22Rv1 (cell line): ENCODE results near the gene PRM1.

ENCODE experiments used
- ZFX ChIP-seq: fragments of 450-650 bp; IDR thresholded peaks from 2 replicates; pipeline ENCODE4 v1.6.1; 2017; ENCODE audit warnings: antibody characterized with exemption, borderline replicate concordance
- TF ChIP-seq, protein P1 (sequence below): fragments of 450-650 bp; IDR thresholded peaks from 2 replicates; pipeline ENCODE4 v1.5.1; 2017; ENCODE audit warnings: mild to moderate bottlenecking

DNA sequence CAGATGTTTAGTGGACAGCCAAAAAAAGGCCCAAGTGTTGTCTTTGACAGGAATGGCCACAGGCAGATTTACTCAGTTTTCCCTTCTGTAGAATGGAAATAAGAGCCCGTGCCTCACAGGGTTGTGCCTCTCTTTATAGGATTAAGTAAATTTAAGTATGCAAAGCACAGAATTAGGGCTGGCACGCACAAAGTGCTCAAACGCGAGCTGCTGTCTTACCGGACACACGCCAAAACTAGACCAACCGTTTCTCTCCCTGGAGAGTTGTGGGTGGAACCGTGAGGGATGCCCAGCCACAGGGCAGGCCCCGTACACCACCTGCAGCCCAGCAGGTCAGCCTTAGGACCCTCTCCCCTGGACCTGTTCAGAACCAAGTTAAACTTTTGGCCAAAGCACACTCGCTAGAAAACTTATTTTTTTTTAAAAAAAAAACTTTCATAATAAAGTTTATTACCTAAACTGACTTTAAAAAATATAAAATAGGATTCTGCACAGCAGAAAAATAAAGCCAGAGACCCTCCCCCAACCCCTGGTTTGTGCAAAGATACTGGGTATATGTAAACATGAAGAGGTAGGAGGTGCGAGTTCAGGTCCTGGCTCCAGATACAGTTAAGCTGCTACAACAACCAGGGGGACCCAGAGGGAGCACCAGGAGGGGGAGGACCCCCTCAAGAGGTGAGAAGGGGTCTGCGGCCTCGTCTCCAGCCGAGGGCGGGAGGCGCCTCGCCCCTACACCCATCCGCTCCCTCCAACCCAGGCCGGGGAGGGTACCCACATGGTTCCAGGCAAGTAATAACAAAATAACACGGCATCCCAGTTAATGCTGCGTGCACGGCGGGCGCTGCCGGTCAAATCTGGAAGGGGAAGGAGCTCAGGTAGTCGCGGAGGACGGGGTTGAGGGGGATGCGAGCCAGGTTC is 26.9 kb downstream of the PRM1 start:
- TF ChIP-seq ZFX = no peak
- TF ChIP-seq, protein P1, sequence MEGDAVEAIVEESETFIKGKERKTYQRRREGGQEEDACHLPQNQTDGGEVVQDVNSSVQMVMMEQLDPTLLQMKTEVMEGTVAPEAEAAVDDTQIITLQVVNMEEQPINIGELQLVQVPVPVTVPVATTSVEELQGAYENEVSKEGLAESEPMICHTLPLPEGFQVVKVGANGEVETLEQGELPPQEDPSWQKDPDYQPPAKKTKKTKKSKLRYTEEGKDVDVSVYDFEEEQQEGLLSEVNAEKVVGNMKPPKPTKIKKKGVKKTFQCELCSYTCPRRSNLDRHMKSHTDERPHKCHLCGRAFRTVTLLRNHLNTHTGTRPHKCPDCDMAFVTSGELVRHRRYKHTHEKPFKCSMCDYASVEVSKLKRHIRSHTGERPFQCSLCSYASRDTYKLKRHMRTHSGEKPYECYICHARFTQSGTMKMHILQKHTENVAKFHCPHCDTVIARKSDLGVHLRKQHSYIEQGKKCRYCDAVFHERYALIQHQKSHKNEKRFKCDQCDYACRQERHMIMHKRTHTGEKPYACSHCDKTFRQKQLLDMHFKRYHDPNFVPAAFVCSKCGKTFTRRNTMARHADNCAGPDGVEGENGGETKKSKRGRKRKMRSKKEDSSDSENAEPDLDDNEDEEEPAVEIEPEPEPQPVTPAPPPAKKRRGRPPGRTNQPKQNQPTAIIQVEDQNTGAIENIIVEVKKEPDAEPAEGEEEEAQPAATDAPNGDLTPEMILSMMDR = no peak
